Measurements from ENCODE around the gene WNT5B.
A peak's percentile ranks its signal among the peaks of the same experiment; 100 is the strongest.

DNA sequence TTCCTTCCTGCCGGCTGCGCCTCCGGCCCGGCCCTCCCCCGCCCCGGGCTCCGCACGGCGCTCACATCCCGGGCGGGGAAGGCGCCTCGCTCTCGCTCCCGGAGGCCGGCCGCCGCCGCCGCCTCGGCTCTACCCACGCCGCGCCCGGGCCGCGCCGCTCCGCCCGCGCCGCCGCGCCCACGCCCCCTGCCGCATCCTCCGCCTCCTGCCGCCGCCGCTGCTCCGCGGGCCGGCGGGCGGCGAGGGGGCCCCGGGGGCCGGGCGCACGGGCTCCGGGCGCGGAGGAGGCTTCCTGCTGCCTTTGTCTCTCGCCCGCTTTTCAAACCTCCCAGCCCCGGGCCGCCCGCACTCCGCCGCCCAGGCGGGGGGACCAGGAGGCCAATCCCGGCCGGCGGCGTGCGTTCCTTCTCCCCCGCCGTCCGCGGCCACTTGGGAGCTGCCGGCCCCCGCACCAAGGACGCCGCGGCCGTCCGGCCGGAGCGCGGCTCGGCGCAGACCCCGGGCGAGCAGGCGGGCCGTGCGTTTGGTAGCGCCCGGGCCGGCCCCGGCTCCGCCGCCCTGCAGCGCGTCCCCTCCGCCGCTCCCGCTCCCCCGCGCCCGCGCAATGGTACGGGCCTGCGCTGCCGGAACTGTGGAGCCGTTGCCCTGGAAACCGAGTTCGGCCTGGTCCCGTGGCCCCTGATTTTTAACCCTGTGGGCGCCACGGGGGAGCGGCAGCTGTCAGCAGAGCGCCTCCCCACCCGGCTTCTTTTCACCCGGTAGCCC is 34.6 kb upstream of the WNT5B start, which contains the start of gene FBXL14:
- peak; percentile 52 for TF ChIP-seq POLR2A (IDR thresholded peaks at IDR 0.05; ENCODE audit: low read length)
- TF ChIP-seq GATA1 (IDR thresholded peaks at IDR 0.05; ENCODE audit: low read depth, low read length) = no peak

Data from erythroblast (primary cell).